ENCODE measurements around the gene DAPK2.
A peak's percentile ranks its signal among the peaks of the same experiment; 100 is the strongest.

DAPK2 gene

DNA sequence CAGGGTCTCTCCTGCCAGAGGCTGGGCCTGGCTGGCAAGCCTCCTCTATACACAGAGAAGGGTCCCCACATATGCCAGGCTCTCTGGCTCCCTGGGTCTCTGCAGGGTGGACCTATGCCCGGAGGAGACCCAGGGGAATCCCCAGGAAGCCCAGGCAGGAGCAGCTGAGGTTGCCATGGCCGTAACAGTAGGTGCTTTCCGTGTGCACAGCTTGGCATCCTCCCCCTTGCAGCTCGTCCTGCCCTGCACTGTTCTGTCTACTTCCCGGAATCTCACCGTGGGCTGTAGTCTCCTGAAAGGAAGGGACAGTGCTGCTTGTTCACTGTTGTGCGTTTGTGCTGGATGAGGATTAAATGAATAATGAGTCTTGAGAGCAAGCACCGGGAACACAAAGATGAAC, 47.8 kb downstream of the DAPK2 start:
- no peak for DNase-seq

DNA sequence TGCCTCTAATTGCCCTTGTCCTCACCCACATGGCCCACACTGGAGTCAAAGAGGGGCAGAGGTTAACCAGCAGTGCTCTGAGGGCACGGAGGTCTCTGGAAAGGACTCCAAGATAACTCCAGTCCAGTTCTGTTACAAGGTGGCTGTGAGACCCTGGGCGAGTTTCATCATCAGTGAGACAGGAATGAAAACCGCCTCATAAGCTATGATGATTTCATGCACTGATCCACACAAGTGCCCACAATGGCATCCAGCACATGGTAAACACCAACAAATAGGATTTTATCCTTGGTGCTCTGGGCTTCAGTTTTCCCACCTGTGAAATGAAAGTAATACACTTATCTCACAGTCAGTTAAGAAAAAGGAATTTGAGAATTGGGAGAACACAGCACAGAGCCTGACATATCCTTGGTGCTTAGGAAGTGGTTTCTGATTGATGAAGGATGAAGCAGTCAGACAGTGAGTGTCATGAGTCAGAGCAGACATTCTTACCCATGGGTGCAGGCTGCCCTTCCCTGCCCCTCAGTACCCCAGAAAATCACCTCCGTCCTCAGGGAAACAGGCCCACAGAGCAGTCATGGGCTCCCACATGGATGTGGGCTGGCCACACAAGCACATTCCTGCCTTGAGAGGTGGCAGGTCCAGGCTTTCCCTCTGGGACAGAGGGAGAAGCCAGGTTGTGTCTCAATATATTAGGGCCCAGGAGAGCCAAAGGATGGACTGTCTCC, 48.4 kb downstream of the DAPK2 start:
- no peak for DNase-seq

GRCh38 chr15:63996794-63997357, 49.4 kb downstream of the DAPK2 start:
- no peak for DNase-seq

DNA sequence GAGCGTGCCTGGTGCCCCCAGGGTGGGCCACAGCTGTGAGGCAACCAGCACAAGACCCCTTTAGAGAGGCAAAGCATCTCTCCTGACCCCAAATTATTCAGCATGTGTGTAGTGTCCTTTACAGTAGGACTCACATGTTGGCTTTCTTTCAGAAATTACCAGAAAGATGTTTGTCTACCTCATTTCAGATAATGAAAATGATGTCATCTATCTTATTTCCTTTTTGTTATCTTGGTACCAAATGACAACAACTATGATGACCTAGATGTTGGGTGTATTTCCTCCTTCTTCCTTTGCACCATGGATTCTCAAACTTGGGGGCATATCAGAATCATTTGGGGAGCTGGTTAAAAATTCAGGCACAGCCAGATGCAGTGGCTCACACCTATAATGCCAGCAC, 50.5 kb downstream of the DAPK2 start:
- no peak for DNase-seq

DNA sequence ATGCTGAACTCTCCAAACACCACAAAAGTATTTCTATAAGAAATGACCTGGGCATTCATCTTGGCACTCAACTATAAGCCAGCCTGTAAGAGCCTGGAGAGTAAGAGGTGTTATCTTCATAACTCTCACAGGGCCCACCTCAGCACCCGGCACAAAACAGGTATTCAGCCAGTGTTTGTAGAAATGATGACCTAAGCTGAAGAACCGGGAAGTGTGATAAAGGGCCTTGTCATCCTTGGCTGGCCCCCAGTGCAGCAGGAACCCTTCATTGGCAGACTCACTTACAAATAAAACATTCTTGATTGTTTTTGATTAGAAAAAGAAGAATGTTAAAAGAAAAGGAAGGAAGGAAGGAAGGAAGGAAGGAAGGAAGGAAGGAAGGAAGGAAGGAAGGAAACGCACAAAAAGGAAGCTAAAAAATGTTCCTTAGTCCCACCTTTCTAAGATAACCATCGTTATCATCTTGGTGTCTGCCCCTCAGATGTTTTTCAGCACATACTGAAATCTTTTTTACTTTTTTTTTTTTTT, 52.1 kb downstream of the DAPK2 start:
- no peak for DNase-seq

- no peak for DNase-seq
These were observed 54.0 kb downstream of the DAPK2 start for GRCh38 chr15:63992300-63992699.

- DNase-seq, result no peak
These were observed 54.6 kb downstream of the DAPK2 start for GRCh38 chr15:63991706-63992105.

- DNase-seq, result no peak
These were observed 55.8 kb downstream of the DAPK2 start for GRCh38 chr15:63990454-63990853.

GRCh38 chr15:63987796-63988378, 58.4 kb downstream of the DAPK2 start:
- DNase-seq, result no peak

DNA sequence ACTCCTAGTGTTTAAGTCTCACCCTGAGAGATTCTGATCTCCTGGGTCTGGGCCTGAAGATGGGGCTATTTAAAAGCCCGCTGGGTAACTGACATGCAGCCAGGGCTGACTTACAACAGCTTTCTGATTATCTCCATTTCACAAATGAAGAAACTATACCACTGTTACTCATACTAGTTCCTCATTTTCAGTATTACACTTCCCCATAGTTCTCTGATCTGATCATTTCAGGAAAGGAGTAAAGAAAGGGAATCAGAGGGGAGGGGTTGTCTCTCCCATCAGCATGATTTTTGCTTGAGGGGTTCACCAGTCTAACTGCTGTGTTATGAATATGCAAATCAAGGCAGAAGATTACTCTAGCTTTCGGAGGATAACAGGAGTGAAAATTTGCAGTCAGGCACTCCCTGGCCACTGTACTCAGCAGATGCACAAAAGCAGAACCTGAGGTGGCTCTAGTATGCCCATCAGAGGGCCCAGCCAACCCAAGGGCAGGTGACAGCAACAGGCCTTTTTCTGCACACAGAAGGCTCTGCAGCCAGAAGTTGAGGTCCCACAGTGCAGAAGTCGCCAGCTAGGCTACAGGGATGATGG, 59.4 kb downstream of the DAPK2 start:
- DNase-seq, result peak in 1 of 56 donors; percentile 4

- no peak for DNase-seq
These were observed 60.1 kb downstream of the DAPK2 start for GRCh38 chr15:63986185-63986680.

DNA sequence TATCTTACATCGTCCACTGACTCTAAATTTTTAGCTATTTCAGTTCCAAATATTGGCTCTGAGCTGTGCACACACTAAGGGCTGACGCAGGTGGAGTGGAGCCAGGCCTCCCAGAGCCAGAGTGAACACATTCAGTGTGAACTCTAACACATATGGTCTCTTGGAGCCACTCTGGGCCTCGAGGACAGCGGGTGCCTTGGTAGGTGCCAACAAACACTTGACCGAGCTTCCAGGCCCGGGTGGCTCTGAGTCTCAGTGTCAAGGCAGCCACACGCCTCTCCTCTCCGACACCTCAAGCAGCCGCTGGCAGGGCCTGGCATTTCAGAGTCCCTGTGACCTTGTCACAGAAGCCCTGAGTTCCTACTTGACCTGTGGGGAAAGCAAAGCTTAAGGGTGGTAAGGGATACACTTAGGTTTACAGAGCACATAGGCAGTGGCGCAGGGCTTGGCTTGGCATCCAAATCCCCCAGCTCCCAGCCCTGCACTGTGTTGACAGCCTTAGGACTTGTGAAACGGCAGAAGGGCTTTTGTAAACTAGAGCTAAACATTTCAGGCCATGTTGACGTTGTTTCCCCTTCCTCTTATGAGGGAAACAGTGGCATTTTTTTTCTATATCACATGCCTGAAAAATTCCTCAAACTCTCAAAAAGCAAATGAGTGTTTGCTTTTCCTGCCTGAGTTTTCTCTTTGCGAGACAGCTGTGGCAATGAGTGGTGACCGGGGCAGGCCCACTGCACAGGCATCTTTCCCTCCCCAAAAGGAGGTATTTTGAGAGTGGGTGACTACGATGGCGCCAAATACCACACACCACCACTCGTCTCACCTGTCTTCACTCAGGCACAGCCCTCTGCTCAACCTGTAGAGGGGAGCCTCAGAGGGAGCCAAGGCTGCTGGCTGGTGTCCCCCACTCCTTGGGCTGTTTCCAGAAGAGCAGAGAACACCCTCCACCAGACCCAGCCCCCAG, 60.8 kb downstream of the DAPK2 start:
- DNase-seq, result peak in 23 of 56 donors; percentile 3 to 53 (median 15)

GRCh38 chr15:63984331-63984730, 62.0 kb downstream of the DAPK2 start:
- DNase-seq, result no peak

DNA sequence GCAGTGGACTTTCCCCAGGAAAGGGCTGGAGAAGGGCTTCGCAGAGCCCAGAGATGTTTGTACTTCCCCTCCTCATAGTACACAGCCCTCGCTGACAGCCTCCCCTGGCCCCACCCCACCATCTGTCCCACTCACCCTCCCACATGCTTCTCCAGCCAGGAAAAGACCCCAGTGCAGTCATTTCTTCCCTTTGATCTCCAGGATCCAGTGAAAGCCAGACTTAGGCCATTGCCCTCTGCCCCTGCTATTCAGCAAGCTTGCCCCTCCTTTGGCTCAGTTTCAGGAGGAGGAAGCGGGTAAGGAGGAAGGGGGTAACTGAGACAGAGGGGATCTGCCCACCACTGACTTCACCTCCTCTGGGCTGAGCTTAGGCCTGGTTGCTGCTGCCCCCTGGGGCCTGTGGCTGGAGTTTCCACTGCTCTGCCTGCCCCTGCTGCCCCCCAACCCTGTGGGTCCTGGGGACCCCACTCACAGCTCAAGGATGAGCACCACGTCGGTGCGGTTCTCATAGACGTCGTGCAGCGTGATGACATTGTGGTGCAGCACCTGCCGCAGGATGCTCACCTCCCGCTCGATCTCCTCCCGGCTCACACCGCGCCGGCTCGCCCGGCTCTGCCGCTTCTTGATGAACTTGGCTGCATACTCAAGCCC, 63.1 kb downstream of the DAPK2 start:
- no peak for DNase-seq

GRCh38 chr15:63982381-63982854, 63.9 kb downstream of the DAPK2 start:
- DNase-seq, result no peak

DNA sequence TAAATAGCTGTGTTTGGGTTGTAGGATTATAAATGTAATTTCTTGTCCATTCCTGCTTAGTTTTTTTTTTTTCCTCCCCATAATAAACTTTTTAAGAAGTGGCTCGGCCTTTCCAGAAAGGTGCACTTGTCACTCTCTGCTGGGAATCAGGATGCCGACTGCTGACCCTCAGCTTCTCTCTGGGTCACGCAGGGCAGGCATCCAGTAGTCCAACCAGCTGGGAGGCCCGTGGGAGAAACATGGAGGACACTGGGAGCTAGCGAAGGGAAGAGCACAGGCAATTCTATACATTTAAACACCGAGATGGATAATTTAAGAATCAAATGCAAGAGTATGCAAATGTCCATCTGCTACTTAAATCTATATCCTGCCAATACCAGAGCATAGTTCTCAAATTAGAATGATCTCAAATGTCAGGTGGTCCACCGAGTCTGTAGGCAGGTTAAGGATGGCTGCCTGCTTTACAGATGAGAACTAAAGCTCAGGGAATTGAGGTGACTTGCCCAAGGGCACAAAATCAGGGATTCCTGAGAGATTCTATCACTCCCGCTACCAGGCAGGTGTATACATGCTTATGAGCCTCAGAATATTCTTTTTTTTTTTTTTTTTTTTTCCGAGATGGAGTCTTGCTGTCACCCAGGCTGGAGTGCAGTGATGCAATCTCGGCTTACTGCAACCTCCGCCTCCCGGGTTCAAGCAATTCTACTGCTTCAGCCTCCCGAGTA, 64.5 kb downstream of the DAPK2 start:
- no peak for DNase-seq

GRCh38 chr15:63979262-63979793, 67.0 kb downstream of the DAPK2 start:
- DNase-seq, result no peak

- DNase-seq, result no peak
These were observed 67.6 kb downstream of the DAPK2 start for GRCh38 chr15:63978511-63979261.
